PC-3 (cell line): Measurements from ENCODE around the gene TIMP1.

Source experiments
- CTCF ChIP-seq: fragments of 300-600 bp; sonication (generic); conservative IDR thresholded peaks from 2 replicates; pipeline ENCODE4 v1.5.1; 2017; ENCODE audit warnings: antibody characterized with exemption, low read depth, mild to moderate bottlenecking, low read length
- EZH2phosphoT487 ChIP-seq: fragments of 300-600 bp; sonication (generic); IDR thresholded peaks from 2 replicates; pipeline ENCODE4 v1.6.1; 2018; ENCODE audit warnings: mild to moderate bottlenecking, antibody characterized with exemption, low read length, borderline replicate concordance

- TF ChIP-seq CTCF (no peak), EZH2phosphoT487 (no peak)
Measured at GRCh38 chrX:47629419-47630200, 47.4 kb downstream of the TIMP1 start, which contains the start of gene CFP.
